ENCODE data around the gene COA5. TPM values are rescaled to one million over a fixed set of nuclear protein-coding genes. Genes with fewer than 3 reads are reported as not detected.

Gene COA5, protein sequence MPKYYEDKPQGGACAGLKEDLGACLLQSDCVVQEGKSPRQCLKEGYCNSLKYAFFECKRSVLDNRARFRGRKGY
- total RNA-seq, result 10 to 100 TPM; 23.8 to 55.2 (median 29.2) TPM
- 10 to 100 TPM; 25.5 to 36.3 TPM for polyA plus RNA-seq
- 13.9 reads per million, percentile 42 among the genes with 10 or more reads in this experiment for total RNA-seq

DNA sequence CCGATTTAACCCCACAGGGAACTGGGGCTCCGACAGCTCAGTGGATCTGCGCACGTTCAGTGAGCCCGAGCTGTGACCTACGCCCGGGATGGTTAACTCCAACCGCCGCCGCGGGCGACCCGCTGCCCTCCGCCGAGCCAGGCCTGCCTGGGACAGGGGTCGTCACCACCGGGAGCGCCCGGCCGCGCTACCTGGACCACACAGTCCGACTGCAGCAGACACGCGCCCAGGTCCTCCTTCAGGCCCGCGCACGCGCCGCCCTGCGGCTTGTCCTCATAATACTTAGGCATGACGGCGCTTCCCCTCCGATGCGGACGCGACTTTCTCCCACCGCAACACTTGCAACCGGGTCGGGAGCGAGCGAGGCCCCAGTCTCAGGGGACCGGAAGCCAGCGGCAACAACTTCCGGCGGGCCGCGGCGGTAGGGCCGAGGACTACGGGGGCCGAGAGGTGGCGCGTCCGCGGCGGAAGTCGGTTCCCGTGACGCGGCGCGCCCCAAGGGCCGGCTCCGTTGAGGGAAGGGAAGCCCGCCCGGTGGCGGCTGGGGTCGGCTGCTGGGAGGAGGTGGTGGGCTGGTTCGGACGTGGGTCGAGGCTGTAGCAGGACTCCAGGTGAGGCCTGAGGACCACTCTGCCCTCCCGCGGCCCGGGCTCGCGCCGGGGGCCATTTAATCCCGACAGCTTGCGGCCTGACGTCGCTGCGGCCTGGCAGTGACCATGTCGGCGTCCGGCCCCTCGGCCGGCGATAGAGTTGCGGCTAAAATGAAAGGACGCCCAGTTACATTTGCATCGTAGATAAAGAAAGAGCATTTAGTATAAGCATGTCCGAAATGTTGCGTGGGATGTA, at the start of gene COA5, which contains the start of gene UNC50:
TSS of gene COA5 (minus strand) at position 397 of the 846 bp plus-strand sequence. CDS start at position 290, 107 bp downstream.
TSS of gene UNC50 (plus strand) at position 474 of the 846 bp plus-strand sequence. CDS start 1,171 bp downstream, outside the sequence.
- ATAC-seq, result peak; percentile 93
- no peaks in the 10 kb centered on the region for H3K27me3 ChIP-seq (ENCODE audit: control insufficient read depth in 2 of 2, insufficient read depth in 2 of 2, low read length in 2 of 2)
- peak within 1 kb of the TSS; percentile 94 for H3K4me3 ChIP-seq (ENCODE audit: low read length)
- Mint-ChIP-seq H3K9me3 (peaks cover 0 to 6% (median 0%) of the 10 kb centered on the region in 11 donors), H3K36me3 (peaks cover 3 to 21% (median 15%) of the 10 kb centered on the region in 5 donors), H3K27me3 (no peaks in the 10 kb centered on the region), H3K27ac (peak within 1 kb of the TSS; percentile 81 to 97 (median 92)), H3K4me1 (peaks cover 51 to 82% (median 70%) of the 10 kb centered on the region in 7 donors), H3K4me3 (peak within 1 kb of the TSS; percentile 82 to 97 (median 90))
- ChIA-PET CTCF (interaction anchor here (0.6 to 1.2 kb wide), 3 partner anchors 40 to 221 kb away, joined by 3 to 5 read pairs (median 3); no protein-coding TSS in a partner anchor), POLR2A (interaction anchor here (0.9 to 2.5 kb wide), 5 partner anchors 10 to 164 kb away, joined by 3 to 9 read pairs (median 8); no protein-coding TSS in a partner anchor)
- no peaks in the 10 kb centered on the region for H3K9me3 ChIP-seq (ENCODE audit: control insufficient read depth in 2 of 3, low read length in 3 of 3)
- peaks cover 39 to 48% of the 10 kb centered on the region in 2 donors for H3K4me1 ChIP-seq (ENCODE audit: control insufficient read depth in 2 of 2, insufficient read depth in 2 of 2, low read length in 2 of 2)
- DNase-seq, result peak; percentile 82 to 94 (median 87)
- intact Hi-C loops (cut with micrococcal nuclease), result loop anchor here (1.0 to 10.0 kb wide), 13 partner anchors 8 to 961 kb away; partner anchors contain the start of genes MITD1 (in 2 of the 2), MRPL30 (in 2 of the 2), ACTR1B (in 1 of the 2) and C2orf15 (in 1 of the 2)
- peak within 1 kb of the TSS; percentile 97 for H3K27ac ChIP-seq (ENCODE audit: low read depth, low read length)
- peaks cover 0 to 39% (median 3%) of the 10 kb centered on the region in 3 experiments for H3K36me3 ChIP-seq (ENCODE audit: control insufficient read depth in 2 of 3, insufficient read depth in 3 of 3, low read length in 3 of 3)

DNA sequence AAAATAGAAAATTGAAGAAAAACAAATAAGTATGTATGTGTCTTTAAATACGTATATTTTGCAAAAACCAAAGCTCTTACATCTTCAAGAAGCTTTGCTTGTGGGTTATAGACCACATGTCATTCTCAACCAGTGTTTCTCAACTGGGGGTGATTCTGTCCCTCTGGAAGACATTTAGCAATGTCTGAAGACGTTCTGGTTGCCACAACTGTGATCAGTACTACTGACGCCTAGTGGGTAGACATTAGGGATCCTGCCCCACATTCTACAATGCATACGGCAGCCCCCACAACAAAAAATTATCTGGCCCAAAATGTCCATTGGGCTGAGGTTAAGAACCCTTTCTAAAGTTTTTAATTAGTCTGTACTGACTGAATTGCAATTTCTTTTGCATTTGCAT, 48.5 kb upstream of the COA5 start:
- DNase-seq, result peak in 7 of 9 donors; percentile 50 to 85 (median 75)
- Histone ChIP-seq H3K36me3 (ENCODE audit: control insufficient read depth in 2 of 3, insufficient read depth in 3 of 3, low read length in 3 of 3) (no peaks in the 10 kb centered on the region), H3K27ac (ENCODE audit: low read depth, low read length) (peak overlapping the region; percentile 79), H3K4me1 (ENCODE audit: control insufficient read depth in 2 of 2, insufficient read depth in 2 of 2, low read length in 2 of 2) (peaks cover 78 to 89% of the 10 kb centered on the region in 2 donors), H3K4me3 (ENCODE audit: low read length) (peak overlapping the region; percentile 40), H3K27me3 (ENCODE audit: control insufficient read depth in 2 of 2, insufficient read depth in 2 of 2, low read length in 2 of 2) (no peaks in the 10 kb centered on the region), H3K9me3 (ENCODE audit: control insufficient read depth in 2 of 3, low read length in 3 of 3) (no peaks in the 10 kb centered on the region)
- ChIA-PET CTCF (interaction anchor here (0.6 to 2.2 kb wide), 8 partner anchors 8 to 115 kb away, joined by 3 to 5 read pairs (median 3); no protein-coding TSS in a partner anchor), POLR2A (interaction anchor here (0.8 to 17.2 kb wide), 13 partner anchors 7 to 212 kb away, joined by 3 to 353 read pairs (median 7); partner anchors contain the start of gene MGAT4A)
- Mint-ChIP-seq H3K4me3 (peak overlapping the region; percentile 37 to 87 (median 76)), H3K36me3 (peaks cover 8 to 65% (median 61%) of the 10 kb centered on the region in 5 donors), H3K9me3 (peaks cover 0 to 11% (median 0%) of the 10 kb centered on the region in 11 donors), H3K4me1 (peaks cover 46 to 97% (median 90%) of the 10 kb centered on the region in 7 donors), H3K27ac (peak overlapping the region; percentile 85 to 99 (median 93)), H3K27me3 (no peaks in the 10 kb centered on the region)
- peak; percentile 92 for ATAC-seq
- intact Hi-C loops (cut with micrococcal nuclease), result loop anchor here (2.0 to 5.0 kb wide), 2 partner anchors 46 to 194 kb away; no protein-coding TSS in a partner anchor

DNA sequence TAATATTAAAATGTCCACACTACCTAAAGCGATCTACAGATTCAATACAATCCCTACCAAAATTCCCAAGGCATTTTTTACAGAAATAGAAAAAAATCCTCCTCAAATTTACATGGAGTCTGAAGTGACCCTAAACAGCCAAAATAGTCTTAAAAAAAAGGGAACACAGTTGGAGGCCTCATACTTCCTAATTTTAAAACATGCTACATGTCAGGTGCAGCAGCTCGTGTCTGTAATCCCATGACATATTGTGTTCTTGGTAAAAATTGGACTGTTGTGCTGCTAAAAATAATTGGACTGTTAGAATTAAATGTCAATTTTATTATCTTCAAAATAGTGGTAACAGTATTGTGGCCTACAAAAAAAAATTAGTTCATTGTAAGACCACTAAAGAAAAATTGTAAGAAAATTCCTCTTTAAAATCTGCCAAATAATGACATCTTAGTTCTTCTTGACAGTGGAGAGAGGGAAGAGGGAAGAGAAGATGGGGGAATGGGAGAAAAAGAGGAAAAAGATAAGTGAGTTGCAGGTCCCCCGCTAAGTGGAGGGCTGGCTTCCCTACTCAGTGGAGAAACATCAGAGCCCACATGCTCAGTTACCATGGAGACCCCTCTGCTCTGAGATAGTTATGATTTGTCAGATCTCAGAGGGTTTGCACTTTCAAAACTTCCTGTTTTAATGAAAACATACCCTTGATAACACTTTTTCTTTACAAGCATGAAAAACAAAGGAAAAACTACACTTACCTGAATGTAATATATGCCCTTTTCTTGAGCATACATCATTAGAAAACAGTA, 46.6 kb upstream of the COA5 start:
- Histone ChIP-seq H3K27ac (ENCODE audit: low read depth, low read length) (peak overlapping the region; percentile 79), H3K4me3 (ENCODE audit: low read length) (peak overlapping the region; percentile 4), H3K4me1 (ENCODE audit: control insufficient read depth in 2 of 2, insufficient read depth in 2 of 2, low read length in 2 of 2) (peaks cover 64 to 85% of the 10 kb centered on the region in 2 donors), H3K9me3 (ENCODE audit: control insufficient read depth in 2 of 3, low read length in 3 of 3) (peaks cover 0 to 7% (median 0%) of the 10 kb centered on the region in 3 experiments), H3K36me3 (ENCODE audit: control insufficient read depth in 2 of 3, insufficient read depth in 3 of 3, low read length in 3 of 3) (peaks cover 0 to 12% (median 0%) of the 10 kb centered on the region in 3 experiments), H3K27me3 (ENCODE audit: control insufficient read depth in 2 of 2, insufficient read depth in 2 of 2, low read length in 2 of 2) (no peaks in the 10 kb centered on the region)
- H3K27me3 Mint-ChIP-seq, result no peaks in the 10 kb centered on the region
- peaks cover 50 to 97% (median 88%) of the 10 kb centered on the region in 7 donors for H3K4me1 Mint-ChIP-seq
- H3K4me3 Mint-ChIP-seq, result peak overlapping the region; percentile 40 to 81 (median 69)
- peaks cover 0 to 14% (median 9%) of the 10 kb centered on the region in 11 donors for H3K9me3 Mint-ChIP-seq
- ChIA-PET CTCF (interaction anchor here (0.5 to 0.7 kb wide), 2 partner anchors 30 to 153 kb away, joined by 3 read pairs; no protein-coding TSS in a partner anchor), POLR2A (interaction anchor here (0.6 to 17.2 kb wide), 8 partner anchors 8 to 115 kb away, joined by 3 to 353 read pairs (median 9); partner anchors contain the start of gene MGAT4A)
- intact Hi-C loops (cut with micrococcal nuclease), result loop anchor here (1.0 to 5.0 kb wide), 5 partner anchors 8 to 527 kb away; partner anchors contain the start of genes MITD1 (in 1 of the 2) and MRPL30 (in 1 of the 2)
- H3K27ac Mint-ChIP-seq, result peak overlapping the region; percentile 76 to 99 (median 93)
- peaks cover 9 to 66% (median 62%) of the 10 kb centered on the region in 5 donors for H3K36me3 Mint-ChIP-seq
- DNase-seq, result peak in 7 of 9 donors; percentile 52 to 80 (median 75)
- peak; percentile 72 for ATAC-seq

DNA sequence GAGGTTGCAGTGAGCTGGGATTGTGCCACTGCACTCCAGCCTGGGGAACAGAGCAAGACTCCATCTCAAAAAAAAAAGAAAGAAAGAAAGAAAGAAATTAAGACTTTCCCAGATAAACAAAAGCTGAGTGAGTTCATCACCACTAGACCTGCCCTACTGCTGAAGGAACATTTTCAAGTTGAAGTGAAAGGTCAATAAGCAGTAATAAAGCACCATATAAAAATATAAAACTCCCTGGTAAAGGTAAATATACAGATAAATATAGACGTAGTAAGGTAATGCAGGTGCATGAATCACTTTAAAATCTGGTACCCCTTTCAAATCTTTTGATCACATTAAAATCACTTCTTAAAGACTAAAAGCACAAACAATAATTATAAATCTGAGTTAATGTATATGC, 42.7 kb upstream of the COA5 start:
- Histone ChIP-seq H3K27me3 (ENCODE audit: control insufficient read depth in 2 of 2, insufficient read depth in 2 of 2, low read length in 2 of 2) (no peaks in the 10 kb centered on the region), H3K27ac (ENCODE audit: low read depth, low read length) (no peak overlapping the region), H3K4me1 (ENCODE audit: control insufficient read depth in 2 of 2, insufficient read depth in 2 of 2, low read length in 2 of 2) (peaks cover 45 to 61% of the 10 kb centered on the region in 2 donors), H3K9me3 (ENCODE audit: control insufficient read depth in 2 of 3, low read length in 3 of 3) (peaks cover 0 to 7% (median 0%) of the 10 kb centered on the region in 3 experiments), H3K4me3 (ENCODE audit: low read length) (no peak overlapping the region), H3K36me3 (ENCODE audit: control insufficient read depth in 2 of 3, insufficient read depth in 3 of 3, low read length in 3 of 3) (peaks cover 8 to 33% (median 14%) of the 10 kb centered on the region in 3 experiments)
- CTCF ChIA-PET, result interaction anchor here (1.1 kb wide), 1 partner anchor 23 kb away, joined by 3 read pairs; no protein-coding TSS in a partner anchor
- H3K9me3 Mint-ChIP-seq, result peaks cover 0 to 21% (median 13%) of the 10 kb centered on the region in 11 donors
- peak overlapping the region in 8 of 9 donors; percentile 82 to 96 (median 92) for H3K27ac Mint-ChIP-seq
- H3K4me1 Mint-ChIP-seq, result peaks cover 47 to 82% (median 69%) of the 10 kb centered on the region in 7 donors
- POLR2A ChIA-PET, result interaction anchor here (0.9 to 1.0 kb wide), 4 partner anchors 10 to 82 kb away, joined by 3 to 4 read pairs (median 4); no protein-coding TSS in a partner anchor
- no peaks in the 10 kb centered on the region for H3K27me3 Mint-ChIP-seq
- DNase-seq (no peak), ATAC-seq (no peak)
- intact Hi-C loops (cut with micrococcal nuclease), result loop anchor here in 1 of 2 donors (5.0 kb wide), 1 partner anchor 531 kb away; the partner anchor contains the start of genes MITD1 and MRPL30
- H3K4me3 Mint-ChIP-seq, result peak overlapping the region in 8 of 10 donors; percentile 0 to 71 (median 62)
- H3K36me3 Mint-ChIP-seq, result peaks cover 14 to 66% (median 61%) of the 10 kb centered on the region in 5 donors

DNA sequence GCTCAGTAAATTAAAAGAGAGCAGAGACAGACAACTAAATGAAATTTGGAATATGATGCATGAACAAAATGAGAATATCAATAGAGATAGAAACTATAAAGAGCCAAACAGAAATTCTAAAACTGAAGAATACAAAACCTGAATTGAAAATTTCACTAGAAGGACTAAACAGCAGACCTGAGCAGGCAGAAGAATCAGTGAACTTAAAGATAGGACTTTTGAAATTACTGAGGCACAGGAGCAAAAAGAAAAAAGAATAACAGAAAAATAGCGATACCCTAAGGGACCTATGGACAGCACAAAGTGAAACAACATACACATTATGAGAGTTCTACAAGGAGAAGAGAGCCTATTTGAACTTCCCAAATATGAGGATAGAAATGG, 41.7 kb upstream of the COA5 start:
- Histone ChIP-seq H3K27me3 (ENCODE audit: control insufficient read depth in 2 of 2, insufficient read depth in 2 of 2, low read length in 2 of 2) (no peaks in the 10 kb centered on the region), H3K4me1 (ENCODE audit: control insufficient read depth in 2 of 2, insufficient read depth in 2 of 2, low read length in 2 of 2) (peaks cover 35 to 51% of the 10 kb centered on the region in 2 donors), H3K9me3 (ENCODE audit: control insufficient read depth in 2 of 3, low read length in 3 of 3) (peaks cover 0 to 7% (median 0%) of the 10 kb centered on the region in 3 experiments), H3K4me3 (ENCODE audit: low read length) (no peak overlapping the region), H3K36me3 (ENCODE audit: control insufficient read depth in 2 of 3, insufficient read depth in 3 of 3, low read length in 3 of 3) (peaks cover 8 to 33% (median 18%) of the 10 kb centered on the region in 3 experiments), H3K27ac (ENCODE audit: low read depth, low read length) (no peak overlapping the region)
- intact Hi-C loops (cut with micrococcal nuclease), result loop anchor here (1.0 to 5.0 kb wide), 11 partner anchors 13 to 532 kb away; partner anchors contain the start of genes MITD1 (in 1 of the 2) and MRPL30 (in 1 of the 2)
- no peaks in the 10 kb centered on the region for H3K27me3 Mint-ChIP-seq
- peaks cover 0 to 21% (median 13%) of the 10 kb centered on the region in 11 donors for H3K9me3 Mint-ChIP-seq
- H3K27ac Mint-ChIP-seq, result peak overlapping the region; percentile 73 to 96 (median 92)
- no peak for DNase-seq
- POLR2A ChIA-PET, result interaction anchor here (0.6 to 1.8 kb wide), 18 partner anchors 10 to 189 kb away, joined by 3 to 18 read pairs (median 4); partner anchors contain the start of gene MGAT4A
- peak overlapping the region in 7 of 10 donors; percentile 44 to 66 (median 53) for H3K4me3 Mint-ChIP-seq
- peaks cover 46 to 72% (median 63%) of the 10 kb centered on the region in 7 donors for H3K4me1 Mint-ChIP-seq
- peaks cover 14 to 67% (median 53%) of the 10 kb centered on the region in 5 donors for H3K36me3 Mint-ChIP-seq
- no peak for ATAC-seq
- CTCF ChIA-PET, result interaction anchor here (0.6 to 2.1 kb wide), 25 partner anchors 10 to 415 kb away, joined by 3 to 30 read pairs (median 4); partner anchors contain the start of gene MGAT4A
